Esophagus (tissue), 2 donors: Measurements from ENCODE around the gene SMIM27. TPM values are rescaled to one million over a fixed set of nuclear protein-coding genes. Genes with fewer than 3 reads are reported as not detected.
"Not testable (repeated sequence)": the region's sequence is repeated elsewhere in the genome, so short reads cannot be mapped to it uniquely, and the experiment has no call there.

Source experiments
- H3K27ac ChIP-seq, 2 donors: one replicate each; pipeline ENCODE4 v1.5.1; 2013; ENCODE audit warnings: low read depth in 2 of 2, mild to moderate bottlenecking in 2 of 2, inconsistent platforms in 1 of 2, low read length in 1 of 2, moderate library complexity in 1 of 2
- H3K27me3 ChIP-seq, 2 donors: one replicate each; pipeline ENCODE4 v1.6.1; 2013; ENCODE audit warnings: low read length in 2 of 2, control low read depth in 1 of 2, mild to moderate bottlenecking in 1 of 2; ENCODE audit not compliant: insufficient read depth in 2 of 2, control insufficient read depth in 1 of 2
- H3K36me3 ChIP-seq, 2 donors: one replicate each; pipeline ENCODE4 v1.6.1; 2013; ENCODE audit warnings: low read length in 1 of 2; ENCODE audit not compliant: control insufficient read depth in 2 of 2, insufficient read depth in 2 of 2
- H3K4me1 ChIP-seq, 2 donors: one replicate each; pipeline ENCODE4 v1.6.1; 2013; ENCODE audit warnings: low read length in 1 of 2; ENCODE audit not compliant: control insufficient read depth in 2 of 2, insufficient read depth in 2 of 2
- H3K4me3 ChIP-seq, 2 donors: one replicate each; pipeline ENCODE4 v1.5.1; 2013; ENCODE audit warnings: low read length in 2 of 2, mild to moderate bottlenecking in 2 of 2, low read depth in 1 of 2, moderate library complexity in 1 of 2
- H3K9me3 ChIP-seq, 2 donors: one replicate each; pipeline ENCODE4 v1.6.1; 2013; ENCODE audit warnings: mild to moderate bottlenecking in 2 of 2, low read depth in 1 of 2, low read length in 1 of 2, moderate library complexity in 1 of 2; ENCODE audit not compliant: control insufficient read depth in 2 of 2, insufficient read depth in 1 of 2
- WGBS, 2 donors: extraction: QIAGEN DNeasy Blood & Tissue Kit; methylation state at CpG; one replicate each; pipeline ENCODE4 v1.1.7; 2013; 5-methylcytosine and 5-hydroxymethylcytosine counted together
- polyA plus RNA-seq, 2 donors: library from polyadenylated mRNA; stranded (reverse); fragments of 200-250 nt; gene quantifications; one replicate each; pipeline ENCODE4 v1.2.3, GENCODE V29; 2013
- donor health status: healthy with polysubstance abuse.
- donor health status: Bipolar disorder and iron deficiency.

SMIM27 gene
- polyA plus RNA-seq, 2 donors, result 4.4 to 5.4 TPM

DNA sequence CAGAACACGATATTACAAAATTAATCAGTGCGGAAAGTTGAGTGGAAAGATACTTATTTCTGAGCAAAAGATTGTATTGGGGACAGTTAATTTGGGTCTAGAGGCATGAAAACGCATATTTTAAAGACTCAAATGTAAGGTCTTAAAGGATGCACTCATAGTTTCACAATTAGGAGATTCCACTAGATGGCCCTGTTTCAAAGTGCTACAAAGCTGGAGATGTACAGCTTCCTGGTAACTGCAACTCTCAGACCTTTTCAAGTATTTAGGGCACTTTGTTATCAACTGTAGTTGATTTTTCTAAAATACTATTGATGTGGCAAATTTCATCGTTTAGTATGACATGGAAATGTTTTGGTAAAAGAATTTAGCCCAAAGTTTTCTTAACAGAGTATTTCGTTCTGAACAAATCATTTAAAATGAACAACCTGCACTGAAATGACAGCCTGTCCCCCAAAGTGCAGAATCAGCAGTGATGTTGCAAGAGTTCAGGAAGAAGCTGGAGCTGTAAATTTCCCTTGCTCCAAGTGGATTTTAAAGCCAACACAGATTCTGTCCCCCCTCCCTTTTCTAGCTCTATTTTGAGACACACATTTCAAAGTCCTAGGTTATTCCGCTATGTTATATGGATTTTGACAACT is 37.1 kb downstream of the SMIM27 start:
- Histone ChIP-seq H3K27me3 (no peaks in the 10 kb centered on the region), H3K4me3 (no peak overlapping the region), H3K27ac (no peak overlapping the region), H3K36me3 (no peaks in the 10 kb centered on the region), H3K4me1 (no peaks in the 10 kb centered on the region), H3K9me3 (no peaks in the 10 kb centered on the region)
- 51 to 53% methylated on average over 6 of the region's 6 CpGs for WGBS, 2 donors

GRCh38 chr9:32590476-32590875 is 38.3 kb downstream of the SMIM27 start:
- H3K36me3 ChIP-seq, result no peaks in the 10 kb centered on the region
- no peaks in the 10 kb centered on the region for H3K9me3 ChIP-seq
- H3K27ac ChIP-seq, result no peak overlapping the region
- no peaks in the 10 kb centered on the region for H3K27me3 ChIP-seq
- no peaks in the 10 kb centered on the region for H3K4me1 ChIP-seq
- no peak overlapping the region for H3K4me3 ChIP-seq
- WGBS, 2 donors, result 37 to 44% methylated on average over 2 of the region's 2 CpGs

- Histone ChIP-seq H3K4me1 (no peaks in the 10 kb centered on the region), H3K36me3 (no peaks in the 10 kb centered on the region), H3K4me3 (no peak overlapping the region), H3K27ac (no peak overlapping the region), H3K9me3 (no peaks in the 10 kb centered on the region), H3K27me3 (no peaks in the 10 kb centered on the region)
- 46 to 52% methylated on average over 1 of the region's 1 CpG for whole genome bisulfite sequencing, 2 donors
These were observed 38.8 kb downstream of the SMIM27 start for GRCh38 chr9:32590898-32591297.

GRCh38 chr9:32596096-32596865 is 44.2 kb downstream of the SMIM27 start:
- 68 to 74% methylated on average over 4 of the region's 4 CpGs for WGBS, 2 donors
- Histone ChIP-seq H3K9me3 (no peaks in the 10 kb centered on the region), H3K4me3 (no peak overlapping the region), H3K4me1 (no peaks in the 10 kb centered on the region), H3K27me3 (no peaks in the 10 kb centered on the region), H3K36me3 (no peaks in the 10 kb centered on the region), H3K27ac (no peak overlapping the region)

DNA sequence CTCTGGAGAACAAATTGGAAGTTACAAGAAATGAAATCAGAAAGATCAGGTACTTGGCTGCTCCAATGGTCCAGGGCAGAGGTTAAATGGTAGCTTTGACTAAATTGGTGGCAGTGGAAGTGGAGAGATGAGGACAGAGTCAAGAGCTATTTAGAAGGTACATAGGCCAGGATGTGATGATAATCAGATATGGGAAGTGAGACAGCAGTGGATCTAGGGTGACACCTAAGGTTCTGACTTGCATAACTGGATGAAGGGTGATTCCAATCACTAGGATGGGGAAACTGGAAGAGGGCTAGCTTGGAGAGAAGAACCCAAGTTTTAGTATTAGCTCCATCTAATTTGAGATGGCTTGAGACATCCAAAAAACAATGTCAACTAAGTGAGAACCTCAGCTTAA is 44.8 kb downstream of the SMIM27 start:
- no peaks in the 10 kb centered on the region for H3K9me3 ChIP-seq
- H3K27me3 ChIP-seq, result no peaks in the 10 kb centered on the region
- H3K27ac ChIP-seq, result no peak overlapping the region
- no peaks in the 10 kb centered on the region for H3K4me1 ChIP-seq
- no peak overlapping the region for H3K4me3 ChIP-seq
- no peaks in the 10 kb centered on the region for H3K36me3 ChIP-seq

GRCh38 chr9:32599021-32599420 is 46.9 kb downstream of the SMIM27 start:
- whole genome bisulfite sequencing, 2 donors, result 66 to 69% methylated on average over 3 of the region's 3 CpGs
- H3K27me3 ChIP-seq, H3K27ac ChIP-seq, H3K9me3 ChIP-seq, H3K4me3 ChIP-seq, H3K36me3 ChIP-seq, H3K4me1 ChIP-seq: not testable (repeated sequence)

Other genes starting within 250 kb of the SMIM27 start
- gene ACO1, start 167.7 kb upstream of the SMIM27 start, polyA plus RNA-seq, result 10 to 100 TPM in 1 of 2 donors, 1 to 10 TPM in 1; 4.7 to 12.9 TPM
- gene RIGI, start 26.1 kb upstream of the SMIM27 start, polyA plus RNA-seq, result 1 to 10 TPM; 4.5 to 4.7 TPM
- 1 to 10 TPM; 5.7 to 6.5 TPM for gene TOPORS, start 259 bp downstream of the SMIM27 start, polyA plus RNA-seq
- gene NDUFB6, start 20.8 kb downstream of the SMIM27 start, polyA plus RNA-seq, result 10 to 100 TPM; 26.2 to 37.4 TPM
- gene TAF1L, start 83.3 kb downstream of the SMIM27 start, polyA plus RNA-seq, result not detected
- gene TMEM215, start 231.2 kb downstream of the SMIM27 start, polyA plus RNA-seq, result not detected